ENCODE measurements around the gene CWC25.

Gene CWC25

DNA sequence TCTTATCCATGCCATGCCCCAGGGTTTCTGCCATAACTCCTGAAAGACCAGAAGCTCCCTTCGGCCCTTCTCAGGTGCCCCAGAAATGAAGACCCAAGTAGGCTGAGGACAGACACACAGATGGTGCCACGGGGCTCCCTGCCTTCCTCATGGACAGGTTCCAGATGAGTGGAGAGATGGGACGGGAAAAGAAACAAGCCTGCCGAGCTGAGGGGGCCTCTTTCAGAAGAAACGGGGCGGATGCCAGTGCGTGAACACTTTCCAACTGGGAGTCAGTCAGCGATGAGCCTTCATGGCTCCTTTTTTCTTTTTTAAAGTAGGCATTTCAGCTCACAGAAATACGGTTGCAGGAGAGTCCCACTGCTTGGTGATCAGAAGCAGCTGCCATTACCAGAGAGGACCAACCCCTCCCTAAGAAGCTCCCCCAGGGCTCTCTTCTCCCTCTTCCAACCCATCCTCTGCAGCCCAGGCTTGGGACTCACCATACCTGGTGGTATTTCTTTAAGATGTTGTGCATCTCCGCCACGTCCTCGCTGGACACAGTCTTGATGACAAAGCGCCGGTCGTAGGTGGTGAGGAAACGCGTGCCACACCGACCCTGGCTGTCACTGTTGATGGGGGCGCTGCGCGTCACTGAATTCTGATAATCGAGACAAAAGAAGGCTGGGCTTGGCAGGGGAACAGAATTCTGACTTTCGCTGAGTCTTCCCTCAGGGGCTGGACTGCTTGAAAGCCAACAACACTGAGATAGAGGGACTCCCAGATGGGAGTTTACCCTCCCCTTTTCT lies 45.0 kb downstream of the CWC25 start:
- DNase-seq, result no peak

GRCh38 chr17:38777641-38778250 lies 47.4 kb downstream of the CWC25 start:
- no peak for DNase-seq

DNA sequence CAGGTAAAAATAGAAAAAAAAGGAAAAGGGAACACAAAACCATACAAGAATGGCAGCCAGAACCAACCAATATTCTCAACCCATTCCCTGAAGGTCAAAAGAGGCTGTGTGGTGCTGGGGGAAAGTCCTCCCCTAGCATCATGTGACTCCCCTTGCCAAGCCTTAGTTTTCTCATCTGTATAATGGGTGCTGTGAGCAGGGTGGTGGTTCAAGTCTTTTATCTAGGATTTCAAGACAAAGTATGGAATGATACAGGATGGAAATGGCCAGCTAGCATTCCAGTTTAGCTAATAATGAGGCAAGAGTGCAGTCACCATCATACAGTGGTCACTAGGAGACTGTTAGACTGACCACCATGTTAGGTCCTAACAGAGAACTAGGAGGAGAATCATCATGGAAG lies 51.9 kb downstream of the CWC25 start:
- no peak for DNase-seq

GRCh38 chr17:38768417-38768816 lies 56.7 kb downstream of the CWC25 start:
- no peak for DNase-seq

GRCh38 chr17:38766341-38766740 lies 58.8 kb downstream of the CWC25 start:
- no peak for DNase-seq

DNA sequence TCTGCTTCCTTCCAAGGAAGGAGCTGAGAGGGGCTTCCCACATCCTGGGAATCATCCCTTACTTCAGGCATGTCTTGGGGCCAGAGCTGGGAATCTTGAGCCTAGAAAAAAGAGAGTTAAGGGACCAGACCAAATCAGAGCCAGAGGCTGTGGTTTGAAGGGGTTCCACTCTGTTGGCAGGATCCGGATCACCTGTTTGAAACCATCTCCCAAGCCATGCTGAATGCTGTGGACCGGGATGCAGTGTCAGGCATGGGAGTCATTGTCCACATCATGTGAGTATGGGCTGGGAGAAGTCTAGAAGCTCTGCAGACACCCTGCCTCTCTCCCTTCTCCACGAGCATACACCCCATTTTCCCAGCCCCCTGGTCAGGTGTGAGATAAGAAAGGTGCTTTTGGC lies 62.9 kb downstream of the CWC25 start:
- DNase-seq, result no peak

DNA sequence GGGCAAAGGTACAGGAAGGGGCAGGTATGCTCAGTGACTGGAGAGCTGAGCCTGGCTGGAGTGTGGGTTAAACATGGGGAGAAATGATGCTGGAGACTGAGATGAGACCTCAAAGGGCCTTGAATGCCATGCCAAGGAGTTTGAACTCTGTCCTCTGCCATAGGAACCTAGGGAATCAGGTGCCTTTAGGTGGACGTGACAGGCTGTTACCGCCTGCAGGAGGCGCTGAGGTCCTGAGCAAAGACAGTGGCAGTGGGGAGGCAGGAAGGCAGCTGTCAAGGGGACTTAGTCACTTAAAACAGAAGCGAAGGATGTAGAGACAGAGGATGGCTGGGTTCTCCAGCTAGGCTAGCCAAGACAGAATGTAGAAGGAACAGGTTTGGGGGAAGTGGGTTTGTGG lies 63.5 kb downstream of the CWC25 start:
- DNase-seq, result no peak

GRCh38 chr17:38753071-38753506 lies 72.0 kb downstream of the CWC25 start:
- DNase-seq, result no peak

DNA sequence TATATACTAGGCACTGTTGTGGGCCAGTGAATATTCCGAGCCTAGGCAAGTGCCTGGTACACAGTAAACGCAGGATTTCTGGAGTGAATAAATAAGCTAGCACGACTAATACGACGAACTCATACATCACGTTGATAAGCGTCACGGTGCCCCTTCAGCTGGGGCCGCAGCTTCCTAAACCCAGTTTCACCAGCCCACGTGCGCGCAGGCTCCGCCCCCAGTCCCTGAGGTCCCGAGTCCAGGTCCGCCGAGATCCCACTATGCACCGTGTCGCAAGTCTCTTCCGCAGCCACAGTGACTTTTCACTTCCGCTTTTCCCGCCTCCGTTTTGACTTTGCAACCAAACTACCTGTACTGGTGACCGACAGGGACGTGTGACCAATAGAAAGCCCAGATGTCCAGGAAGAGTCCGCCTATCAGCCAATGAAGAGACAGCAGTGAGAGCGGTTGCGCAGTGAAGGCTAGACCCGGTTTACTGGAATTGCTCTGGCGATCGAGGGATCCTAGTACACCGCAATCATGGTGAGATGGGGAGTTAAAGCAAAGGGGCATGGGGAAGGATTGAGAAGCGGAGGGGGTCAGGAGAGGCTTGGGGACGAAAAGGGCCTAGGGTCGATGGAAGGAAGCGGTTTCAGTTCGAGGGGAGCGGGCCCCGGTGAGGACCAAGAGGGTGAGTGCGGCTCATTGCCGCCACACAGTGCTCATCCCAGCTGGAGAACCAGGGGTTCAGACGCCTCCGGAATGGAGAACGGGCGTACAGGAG lies 72.6 kb downstream of the CWC25 start, which contains the start of gene PSMB3:
TSS of gene PSMB3 (plus strand) at position 434 of the 763 bp plus-strand sequence. CDS start at position 520, 86 bp downstream.
- peak; percentile 99 for DNase-seq

- peak; percentile 42 for DNase-seq
These were observed 73.3 kb downstream of the CWC25 start for GRCh38 chr17:38751808-38752307.

DNA sequence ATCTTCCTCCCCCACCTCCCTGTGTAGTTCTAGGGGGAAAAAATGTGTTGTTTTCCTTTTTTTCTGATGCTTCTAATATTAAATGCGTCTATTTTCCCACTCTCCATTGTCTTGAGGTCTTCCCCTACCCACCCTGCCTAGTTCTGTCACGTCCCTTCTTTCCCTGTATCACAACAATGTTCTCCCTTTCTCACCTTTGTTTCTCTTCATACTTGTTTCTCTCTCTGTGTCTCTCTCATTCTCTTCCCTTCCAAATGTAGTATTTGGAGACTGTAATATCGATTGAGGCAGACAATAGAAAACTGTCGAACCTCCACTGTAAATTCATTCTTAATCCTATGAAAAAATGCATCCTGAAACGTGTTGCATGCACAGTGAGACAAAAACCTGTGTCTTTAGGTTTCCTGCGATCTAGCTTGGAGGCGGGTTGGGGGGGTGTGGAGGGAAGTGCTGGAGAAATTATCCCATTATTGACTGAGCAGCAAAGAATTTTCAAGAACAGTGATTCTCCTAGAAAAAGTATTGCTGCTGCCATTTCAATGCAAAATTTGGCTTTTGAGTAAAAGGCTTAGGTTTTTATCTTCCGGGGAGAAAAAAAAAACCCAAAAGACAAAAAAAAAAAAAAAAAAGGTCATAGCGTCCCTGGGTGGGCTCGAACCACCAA lies 73.8 kb downstream of the CWC25 start:
- no peak for DNase-seq

All from GF-D8 (cell line).